Measurements from ENCODE around the gene PPM1F. TPM values are rescaled to one million over a fixed set of nuclear protein-coding genes. Genes with fewer than 3 reads are reported as not detected.
A peak's percentile ranks its signal among the peaks of the same experiment; 100 is the strongest.

Gene PPM1F
- total RNA-seq, 2 donors from 2014 or later, result 37.6 to 49.2 TPM

- no peak overlapping the region for H3K4me3 ChIP-seq (ENCODE audit: low read length)
- no peak overlapping the region for H3K4me3 Mint-ChIP-seq
- H3K4me1 Mint-ChIP-seq, result no peaks in the 10 kb centered on the region
- no peaks in the 10 kb centered on the region for H3K9me3 Mint-ChIP-seq
- no peak overlapping the region for H3K9ac ChIP-seq (ENCODE audit: extremely low read depth, low read length, poor library complexity, severe bottlenecking)
- H3K27me3 ChIP-seq (ENCODE audit: control insufficient read depth, insufficient read depth, low read length, poor library complexity, severe bottlenecking), result no peaks in the 10 kb centered on the region
- H3K27ac Mint-ChIP-seq, result no peak overlapping the region
- H3K9me3 ChIP-seq (ENCODE audit: control insufficient read depth, low read length), result no peaks in the 10 kb centered on the region
- 93 to 96% methylated on average over 10 to 12 of the region's 12 CpGs for WGBS, 2 experiments (ENCODE audit: insufficient coverage in 1 of 2, insufficient read length in 1 of 2)
- H3K36me3 ChIP-seq (ENCODE audit: control insufficient read depth, insufficient read depth, low read length), result peaks cover 63% of the 10 kb centered on the region
- H3K4me1 ChIP-seq (ENCODE audit: control insufficient read depth, insufficient read depth, low read length), result no peaks in the 10 kb centered on the region
- DNase-seq, result no peak
- TF ChIP-seq, protein P1, sequence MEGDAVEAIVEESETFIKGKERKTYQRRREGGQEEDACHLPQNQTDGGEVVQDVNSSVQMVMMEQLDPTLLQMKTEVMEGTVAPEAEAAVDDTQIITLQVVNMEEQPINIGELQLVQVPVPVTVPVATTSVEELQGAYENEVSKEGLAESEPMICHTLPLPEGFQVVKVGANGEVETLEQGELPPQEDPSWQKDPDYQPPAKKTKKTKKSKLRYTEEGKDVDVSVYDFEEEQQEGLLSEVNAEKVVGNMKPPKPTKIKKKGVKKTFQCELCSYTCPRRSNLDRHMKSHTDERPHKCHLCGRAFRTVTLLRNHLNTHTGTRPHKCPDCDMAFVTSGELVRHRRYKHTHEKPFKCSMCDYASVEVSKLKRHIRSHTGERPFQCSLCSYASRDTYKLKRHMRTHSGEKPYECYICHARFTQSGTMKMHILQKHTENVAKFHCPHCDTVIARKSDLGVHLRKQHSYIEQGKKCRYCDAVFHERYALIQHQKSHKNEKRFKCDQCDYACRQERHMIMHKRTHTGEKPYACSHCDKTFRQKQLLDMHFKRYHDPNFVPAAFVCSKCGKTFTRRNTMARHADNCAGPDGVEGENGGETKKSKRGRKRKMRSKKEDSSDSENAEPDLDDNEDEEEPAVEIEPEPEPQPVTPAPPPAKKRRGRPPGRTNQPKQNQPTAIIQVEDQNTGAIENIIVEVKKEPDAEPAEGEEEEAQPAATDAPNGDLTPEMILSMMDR (conservative IDR thresholded peaks at IDR 0.05), result no peak
- H3K36me3 Mint-ChIP-seq (ENCODE audit: low read depth), result peaks cover 62% of the 10 kb centered on the region
- no peak overlapping the region for H3K27ac ChIP-seq (ENCODE audit: low read depth, low read length)
- H3K27me3 Mint-ChIP-seq (ENCODE audit: insufficient read depth), result no peaks in the 10 kb centered on the region
Measured at GRCh38 chr22:21974058-21974649, 21.5 kb upstream of the PPM1F start.

DNA sequence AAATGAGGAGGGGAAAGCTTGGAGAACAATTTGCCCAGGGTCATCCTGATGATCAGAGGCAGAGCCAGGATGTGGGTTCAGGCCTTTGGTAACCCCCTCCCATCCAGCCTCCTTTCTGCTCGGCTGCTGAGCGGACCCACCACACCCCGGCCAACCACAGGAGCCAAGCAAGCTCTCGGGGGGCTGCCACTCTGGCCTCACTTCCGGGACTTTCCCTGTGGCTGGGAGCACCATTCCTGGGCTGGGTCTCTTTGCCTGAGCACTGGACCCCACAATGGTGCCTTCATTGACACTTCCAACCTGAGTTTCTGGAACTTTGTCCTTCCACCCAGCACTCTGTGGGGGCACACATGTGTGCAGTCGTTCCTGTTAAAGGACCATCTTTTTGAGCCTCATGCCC lies 20.2 kb upstream of the PPM1F start:
- H3K4me3 ChIP-seq (ENCODE audit: low read length), result no peak overlapping the region
- no peaks in the 10 kb centered on the region for H3K9me3 ChIP-seq (ENCODE audit: control insufficient read depth, low read length)
- H3K27me3 ChIP-seq (ENCODE audit: control insufficient read depth, insufficient read depth, low read length, poor library complexity, severe bottlenecking), result no peaks in the 10 kb centered on the region
- H3K27ac Mint-ChIP-seq, result no peak overlapping the region
- H3K27ac ChIP-seq (ENCODE audit: low read depth, low read length), result no peak overlapping the region
- H3K4me1 Mint-ChIP-seq, result no peaks in the 10 kb centered on the region
- H3K4me3 Mint-ChIP-seq, result no peak overlapping the region
- H3K27me3 Mint-ChIP-seq (ENCODE audit: insufficient read depth), result no peaks in the 10 kb centered on the region
- no peak overlapping the region for H3K9ac ChIP-seq (ENCODE audit: extremely low read depth, low read length, poor library complexity, severe bottlenecking)
- H3K4me1 ChIP-seq (ENCODE audit: control insufficient read depth, insufficient read depth, low read length), result no peaks in the 10 kb centered on the region
- peaks cover 74% of the 10 kb centered on the region for H3K36me3 ChIP-seq (ENCODE audit: control insufficient read depth, insufficient read depth, low read length)
- H3K9me3 Mint-ChIP-seq, result no peaks in the 10 kb centered on the region
- TF ChIP-seq, protein P1 (conservative IDR thresholded peaks at IDR 0.05), result no peak
- no peak for DNase-seq
- 88 to 96% methylated on average over 6 of the region's 6 CpGs for WGBS, 2 experiments (ENCODE audit: insufficient coverage in 1 of 2, insufficient read length in 1 of 2)
- peaks cover 63% of the 10 kb centered on the region for H3K36me3 Mint-ChIP-seq (ENCODE audit: low read depth)

- H3K27me3 Mint-ChIP-seq (ENCODE audit: insufficient read depth), result no peaks in the 10 kb centered on the region
- H3K4me1 Mint-ChIP-seq, result no peaks in the 10 kb centered on the region
- 87% methylated on average over 3 to 7 of the region's 7 CpGs for WGBS, 2 experiments (ENCODE audit: insufficient coverage in 1 of 2, insufficient read length in 1 of 2)
- H3K4me1 ChIP-seq (ENCODE audit: control insufficient read depth, insufficient read depth, low read length), result no peaks in the 10 kb centered on the region
- H3K4me3 ChIP-seq (ENCODE audit: low read length), result no peak overlapping the region
- TF ChIP-seq, protein P1 (conservative IDR thresholded peaks at IDR 0.05), result peak; percentile 94
- H3K9me3 ChIP-seq (ENCODE audit: control insufficient read depth, low read length), result no peaks in the 10 kb centered on the region
- H3K27ac Mint-ChIP-seq, result no peak overlapping the region
- H3K36me3 Mint-ChIP-seq (ENCODE audit: low read depth), result peaks cover 67% of the 10 kb centered on the region
- H3K27ac ChIP-seq (ENCODE audit: low read depth, low read length), result no peak overlapping the region
- H3K36me3 ChIP-seq (ENCODE audit: control insufficient read depth, insufficient read depth, low read length), result peaks cover 79% of the 10 kb centered on the region
- H3K27me3 ChIP-seq (ENCODE audit: control insufficient read depth, insufficient read depth, low read length, poor library complexity, severe bottlenecking), result no peaks in the 10 kb centered on the region
- H3K4me3 Mint-ChIP-seq, result no peak overlapping the region
- H3K9me3 Mint-ChIP-seq, result no peaks in the 10 kb centered on the region
- peak; percentile 89 for DNase-seq
- H3K9ac ChIP-seq (ENCODE audit: extremely low read depth, low read length, poor library complexity, severe bottlenecking), result no peak overlapping the region
Measured at GRCh38 chr22:21972293-21972779, 19.7 kb upstream of the PPM1F start.
